ENCODE measurements around the gene FSD2. TPM values are rescaled to one million over a fixed set of nuclear protein-coding genes. Genes with fewer than 3 reads are reported as not detected.
"Not testable (repeated sequence)": the region's sequence is repeated elsewhere in the genome, so short reads cannot be mapped to it uniquely, and the experiment has no call there.

Gene FSD2
- total RNA-seq, 4 donors from 2014 or later = not detected

GRCh38 chr15:82767163-82767829, 38.6 kb downstream of the FSD2 start:
- no peaks in the 10 kb centered on the region for H3K9me3 ChIP-seq
- 98% methylated on average over 2 of the region's 2 CpGs; no CpG with 5 or more reads in 1 of the 2 donors for WGBS, 2 donors (ENCODE audit: low coverage in 1 of 2)
- no peak for DNase-seq
- in situ Hi-C loops (cut with MboI; ENCODE audit: low pct_ligation_motif_present in 1 of 4, low pct_unique_long_range_greater_than_20kb in 1 of 4, low sequenced_read_pairs in 3 of 4) (no loop called here), intact Hi-C loops (cut with DNase I; ENCODE audit: low total_unique reads) (no loop called here)
- no peak overlapping the region for H3K27ac ChIP-seq
- no peaks in the 10 kb centered on the region for H3K4me1 ChIP-seq
- no peaks in the 10 kb centered on the region for H3K27me3 ChIP-seq
- no peak for TF ChIP-seq EP300 (IDR thresholded peaks at IDR 0.05; ENCODE audit: low read depth)
- TF ChIP-seq POLR2A (IDR thresholded peaks at IDR 0.05) = no peak
- no peak for TF ChIP-seq POLR2AphosphoS5 (IDR thresholded peaks at IDR 0.05)
- TF ChIP-seq CTCF (IDR thresholded peaks at IDR 0.05) = no peak
- no peaks in the 10 kb centered on the region for H3K36me3 ChIP-seq
- no peak overlapping the region for H3K4me3 ChIP-seq

GRCh38 chr15:82766201-82766600, 39.7 kb downstream of the FSD2 start:
- H3K9me3 ChIP-seq; H3K4me3 ChIP-seq; H3K36me3 ChIP-seq; intact Hi-C loops (cut with DNase I; ENCODE audit: low total_unique reads); DNase-seq; H3K27ac ChIP-seq; in situ Hi-C loops (cut with MboI; ENCODE audit: low pct_ligation_motif_present in 1 of 4, low pct_unique_long_range_greater_than_20kb in 1 of 4, low sequenced_read_pairs in 3 of 4); H3K4me1 ChIP-seq; H3K27me3 ChIP-seq: not testable (repeated sequence)
- 89 to 100% methylated on average over 1 to 7 of the region's 7 CpGs for WGBS, 2 donors (ENCODE audit: low coverage in 1 of 2)

GRCh38 chr15:82764740-82765139, 41.1 kb downstream of the FSD2 start:
- WGBS, 2 donors (ENCODE audit: low coverage in 1 of 2) = 60 to 85% methylated on average over 1 to 9 of the region's 9 CpGs

GRCh38 chr15:82764117-82764490, 41.8 kb downstream of the FSD2 start:
- in situ Hi-C loops (cut with MboI; ENCODE audit: low pct_ligation_motif_present in 1 of 4, low pct_unique_long_range_greater_than_20kb in 1 of 4, low sequenced_read_pairs in 3 of 4) = no loop called here
- TF ChIP-seq CTCF (IDR thresholded peaks at IDR 0.05) = no peak
- no peak for TF ChIP-seq POLR2A (IDR thresholded peaks at IDR 0.05)
- no peak for TF ChIP-seq POLR2AphosphoS5 (IDR thresholded peaks at IDR 0.05)

More at GRCh38 chr15:82764740-82765139, 41.1 kb downstream of the FSD2 start:
- in situ Hi-C loops (cut with MboI; ENCODE audit: low pct_ligation_motif_present in 1 of 4, low pct_unique_long_range_greater_than_20kb in 1 of 4, low sequenced_read_pairs in 3 of 4) (no loop called here), intact Hi-C loops (cut with DNase I; ENCODE audit: low total_unique reads) (no loop called here)
- TF ChIP-seq POLR2AphosphoS5 (IDR thresholded peaks at IDR 0.05) = no peak
- TF ChIP-seq CTCF (IDR thresholded peaks at IDR 0.05) = no peak
- TF ChIP-seq EP300 (IDR thresholded peaks at IDR 0.05; ENCODE audit: low read depth) = no peak
- no peak for TF ChIP-seq POLR2A (IDR thresholded peaks at IDR 0.05)
- no peaks in the 10 kb centered on the region for H3K27me3 ChIP-seq
- no peaks in the 10 kb centered on the region for H3K9me3 ChIP-seq
- no peak for DNase-seq
- H3K4me1 ChIP-seq = no peaks in the 10 kb centered on the region
- no peaks in the 10 kb centered on the region for H3K36me3 ChIP-seq
- no peak overlapping the region for H3K27ac ChIP-seq
- no peak overlapping the region for H3K4me3 ChIP-seq

More at GRCh38 chr15:82764117-82764490, 41.8 kb downstream of the FSD2 start:
- H3K36me3 ChIP-seq = no peaks in the 10 kb centered on the region
- no peaks in the 10 kb centered on the region for H3K27me3 ChIP-seq
- WGBS, 2 donors (ENCODE audit: low coverage in 1 of 2) = 88 to 90% methylated on average over 2 to 4 of the region's 4 CpGs
- DNase-seq = no peak
- H3K27ac ChIP-seq = no peak overlapping the region
- H3K4me1 ChIP-seq = no peaks in the 10 kb centered on the region
- intact Hi-C loops (cut with DNase I; ENCODE audit: low total_unique reads) = no loop called here
- H3K4me3 ChIP-seq = no peak overlapping the region
- H3K9me3 ChIP-seq = no peaks in the 10 kb centered on the region

Data from transverse colon (tissue), 4 donors.